HG03196 (cell line): ENCODE results near the gene TMEM200A.

Experiments used
- ATAC-seq: cut with Tn5 transposase; IDR thresholded peaks from one replicate; pipeline ENCODE4 v1.9.1; 2021; ENCODE audit not compliant: unreplicated experiment

TMEM200A gene

GRCh38 chr6:130377371-130377770 lies 11.6 kb downstream of the TMEM200A start:
- no peak for ATAC-seq

GRCh38 chr6:130377915-130378314 lies 12.1 kb downstream of the TMEM200A start:
- no peak for ATAC-seq

- no peak for ATAC-seq
Measured at GRCh38 chr6:130379223-130379622, 13.4 kb downstream of the TMEM200A start.

GRCh38 chr6:130381012-130381411 lies 15.2 kb downstream of the TMEM200A start:
- no peak for ATAC-seq

- ATAC-seq = peak; percentile 69
Measured at GRCh38 chr6:130381459-130382380, 15.9 kb downstream of the TMEM200A start.

- ATAC-seq = no peak
Measured at GRCh38 chr6:130382872-130383490, 17.2 kb downstream of the TMEM200A start.

GRCh38 chr6:130385064-130385695 lies 19.4 kb downstream of the TMEM200A start:
- ATAC-seq = no peak

- no peak for ATAC-seq
Measured at GRCh38 chr6:130389142-130389541, 23.3 kb downstream of the TMEM200A start.

- ATAC-seq = no peak
Measured at GRCh38 chr6:130390890-130391289, 25.1 kb downstream of the TMEM200A start.

- no peak for ATAC-seq
Measured at GRCh38 chr6:130393306-130393705, 27.5 kb downstream of the TMEM200A start.

- no peak for ATAC-seq
Measured at GRCh38 chr6:130394246-130394645, 28.4 kb downstream of the TMEM200A start.

- no peak for ATAC-seq
Measured at GRCh38 chr6:130395164-130395563, 29.3 kb downstream of the TMEM200A start.

- no peak for ATAC-seq
Measured at GRCh38 chr6:130396722-130397121, 30.9 kb downstream of the TMEM200A start.

- no peak for ATAC-seq
Measured at GRCh38 chr6:130405549-130405948, 39.7 kb downstream of the TMEM200A start.

GRCh38 chr6:130407032-130407431 lies 41.2 kb downstream of the TMEM200A start:
- ATAC-seq = no peak

GRCh38 chr6:130409418-130410100 lies 43.7 kb downstream of the TMEM200A start:
- no peak for ATAC-seq

GRCh38 chr6:130411481-130411880 lies 45.7 kb downstream of the TMEM200A start:
- ATAC-seq = no peak

GRCh38 chr6:130412556-130413290 lies 46.9 kb downstream of the TMEM200A start:
- no peak for ATAC-seq

GRCh38 chr6:130417951-130418350 lies 52.1 kb downstream of the TMEM200A start:
- no peak for ATAC-seq

- ATAC-seq = no peak
Measured at GRCh38 chr6:130420911-130421310, 55.1 kb downstream of the TMEM200A start.

- no peak for ATAC-seq
Measured at GRCh38 chr6:130421585-130421984, 55.8 kb downstream of the TMEM200A start.
